Panc1 (cell line): ENCODE measurements around the gene COL1A1. TPM values are rescaled to one million over a fixed set of nuclear protein-coding genes. Genes with fewer than 3 reads are reported as not detected.

ENCODE experiments used
- ATAC-seq: fragments of 200-7000 bp; cut with Tn5 transposase; 2 replicates; pipeline ENCODE4 v1.9.1; 2020; ENCODE audit warnings: mild to moderate bottlenecking, moderate library complexity
- BruUV-seq: library from RNA; stranded (reverse); fragments of 400-500 nt; replicated peaks from 2 replicates; lab custom pipeline; 2021; lab: Mats Ljungman, UMichigan
- CTCF ChIA-PET: fragments of 300-600 bp; sonication (Branson Sonifier 250); formaldehyde crosslinking; loops from one replicate; lab custom pipeline; 2022; ENCODE audit warnings: antibody characterized with exemption; lab: Charles Lee
- POLR2A ChIA-PET: fragments of 300-600 bp; sonication (Branson Sonifier 250); formaldehyde crosslinking; loops from one replicate; lab custom pipeline; 2022; ENCODE audit warnings: antibody characterized with exemption; lab: Charles Lee
- DNase-seq: peaks from one replicate; pipeline ENCODE4 v3.0.0-alpha.2; 2010; ENCODE audit warnings: low read depth, low spot score
- H3K27ac ChIP-seq: 2 replicates; pipeline ENCODE4 v1.5.1; 2011; ENCODE audit warnings: mild to moderate bottlenecking, low read length, inconsistent platforms
- H3K27me3 ChIP-seq: fragments of 200-500 bp; sonication (Bioruptor generic); 2 replicates; pipeline ENCODE4 v1.6.0; 2014; ENCODE audit warnings: low read length, inconsistent platforms; ENCODE audit not compliant: control insufficient read depth, insufficient read depth
- H3K36me3 ChIP-seq: fragments of 200-500 bp; sonication (Bioruptor generic); 2 replicates; pipeline ENCODE4 v1.5.1; 2014; ENCODE audit warnings: inconsistent platforms, mild to moderate bottlenecking, low read length, moderate library complexity; ENCODE audit not compliant: control insufficient read depth, insufficient read depth
- H3K4me1 ChIP-seq: 2 replicates; pipeline ENCODE4 v1.5.1; 2011; ENCODE audit warnings: inconsistent platforms, mild to moderate bottlenecking, low read length, moderate library complexity; ENCODE audit not compliant: control insufficient read depth, insufficient read depth
- H3K4me3 ChIP-seq, 2 experiments: 2 replicates each; pipeline ENCODE4 v1.5.1; 2011 to 2012; ENCODE audit warnings: low read depth in 2 of 2, low read length in 2 of 2, mild to moderate bottlenecking in 2 of 2, inconsistent platforms in 1 of 2, moderate library complexity in 1 of 2
- H3K9me3 ChIP-seq: fragments of 200-500 bp; sonication (Bioruptor generic); 2 replicates; pipeline ENCODE4 v1.5.1; 2014; ENCODE audit warnings: low read depth, mild to moderate bottlenecking, inconsistent platforms, low read length, moderate library complexity; ENCODE audit not compliant: control insufficient read depth, insufficient read depth
- CTCF ChIP-seq: fragments of 450-650 bp; IDR thresholded peaks from 2 replicates; pipeline ENCODE4 v1.5.1; 2017; ENCODE audit warnings: mild to moderate bottlenecking
- POLR2AphosphoS5 ChIP-seq: IDR thresholded peaks from 2 replicates; pipeline ENCODE4 v1.6.1; 2012; ENCODE audit warnings: mild to moderate bottlenecking, low read depth, low read length, moderate library complexity
- REST ChIP-seq, 2 experiments: IDR thresholded peaks; 2 replicates each; pipeline ENCODE4 v1.6.1; 2011 to 2012; ENCODE audit warnings: low read depth in 2 of 2, control low read depth in 1 of 2, low read length in 1 of 2, mild to moderate bottlenecking in 1 of 2, moderate library complexity in 1 of 2; ENCODE audit not compliant: insufficient read depth in 1 of 2
- SIN3A ChIP-seq: IDR thresholded peaks from 2 replicates; pipeline ENCODE4 v1.6.1; 2012; ENCODE audit warnings: low read depth, mild to moderate bottlenecking, low read length, moderate library complexity, borderline replicate concordance; ENCODE audit not compliant: insufficient read depth
- TCF7L2 ChIP-seq: IDR thresholded peaks from 2 replicates; pipeline ENCODE4 v1.6.1; 2011; ENCODE audit warnings: mild to moderate bottlenecking, low read depth, low read length, inconsistent platforms
- in situ Hi-C: cut with HindIII; loops from 2 replicates; pipeline ENCODE4 v1.10.0; 2016; ENCODE audit warnings: low sequenced_read_pairs, low pct_unique_long_range_greater_than_20kb
- intact Hi-C: fragments of 100-400 bp; cut with micrococcal nuclease; formaldehyde crosslinking; loops from one replicate; pipeline ENCODE4 v1.10.0; 2022; ENCODE audit not compliant: unreplicated experiment
- total RNA-seq: library from RNA; stranded (reverse); gene quantifications from one replicate; pipeline ENCODE4 v1.2.1, GENCODE V29; 2021; ENCODE audit not compliant: unreplicated experiment

COL1A1 gene
- total RNA-seq, 1 experiment from 2014 or later = 52.7 TPM

DNA sequence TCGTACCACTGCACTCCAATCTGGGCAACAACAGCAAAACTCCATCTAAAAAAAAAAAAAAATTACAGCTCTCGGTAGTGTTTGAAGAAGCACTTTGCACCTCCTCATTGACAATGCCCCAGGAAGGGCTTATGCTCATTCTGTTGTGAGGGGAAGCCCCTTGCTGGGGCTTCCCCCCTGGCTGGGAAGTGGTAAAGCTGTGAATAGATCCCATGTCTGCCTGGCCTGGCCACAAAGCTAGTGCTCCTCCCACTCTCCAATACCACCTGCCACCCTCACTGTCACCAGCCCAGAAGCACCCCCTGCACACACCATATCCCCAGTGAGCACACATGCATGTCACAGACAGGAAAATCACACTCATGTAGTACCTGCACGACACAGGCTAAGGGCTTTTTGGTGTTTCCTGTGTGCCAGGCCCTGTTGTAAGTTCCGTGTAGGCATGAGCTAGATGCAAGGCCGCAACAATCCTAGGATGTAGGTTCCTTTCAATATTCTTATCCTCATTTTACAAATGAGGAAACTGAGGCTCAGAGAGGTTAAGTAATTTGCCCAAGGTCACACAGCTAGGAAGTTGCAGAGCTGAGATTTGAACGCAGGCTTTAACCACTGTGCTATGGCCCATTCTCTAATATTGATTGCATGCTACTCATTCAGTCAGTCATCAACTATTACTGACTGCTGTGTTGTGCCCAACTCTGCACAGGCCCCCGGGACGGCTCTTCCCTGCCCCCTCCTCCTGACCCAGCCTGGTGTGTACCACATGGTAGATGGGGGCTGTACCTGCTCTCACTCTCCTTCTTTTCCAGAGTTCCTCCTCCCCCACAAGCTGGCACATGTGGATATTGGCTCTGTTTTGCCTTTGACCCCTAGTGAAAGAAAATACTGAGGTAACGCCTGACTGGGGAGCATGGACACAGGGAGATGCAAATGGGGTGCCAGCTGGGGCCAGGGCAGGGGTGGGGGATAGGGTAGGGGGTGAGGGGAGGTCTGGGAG lies 11.9 kb upstream of the COL1A1 start:
- in situ Hi-C loops = no loop called here
- Histone ChIP-seq H3K4me3 (no peak overlapping the region), H3K4me1 (peaks cover 20% of the 10 kb centered on the region), H3K36me3 (no peaks in the 10 kb centered on the region), H3K27ac (no peak overlapping the region), H3K27me3 (no peaks in the 10 kb centered on the region), H3K9me3 (no peaks in the 10 kb centered on the region)
- ChIA-PET POLR2A (no interaction called here), CTCF (interaction anchor here (0.7 to 1.6 kb wide), 6 partner anchors 9 to 76 kb away, joined by 3 to 21 read pairs (median 6); no protein-coding TSS in a partner anchor)
- BruUV-seq = no TSS peak
- intact Hi-C loops = no loop called here
- no peak for TF ChIP-seq REST (IDR thresholded peaks at IDR 0.05; ENCODE audit: insufficient read depth in 1 of 2, low read depth in 2 of 2, low read length in 1 of 2)
- no peak for TF ChIP-seq TCF7L2
- TF ChIP-seq POLR2AphosphoS5 = no peak
- TF ChIP-seq CTCF = no peak; the same call in 1 of the 2 replicates
- TF ChIP-seq SIN3A = no peak
- ATAC-seq = peak; percentile 49; the same call in 1 of the 2 replicates
- DNase-seq = no peak

DNA sequence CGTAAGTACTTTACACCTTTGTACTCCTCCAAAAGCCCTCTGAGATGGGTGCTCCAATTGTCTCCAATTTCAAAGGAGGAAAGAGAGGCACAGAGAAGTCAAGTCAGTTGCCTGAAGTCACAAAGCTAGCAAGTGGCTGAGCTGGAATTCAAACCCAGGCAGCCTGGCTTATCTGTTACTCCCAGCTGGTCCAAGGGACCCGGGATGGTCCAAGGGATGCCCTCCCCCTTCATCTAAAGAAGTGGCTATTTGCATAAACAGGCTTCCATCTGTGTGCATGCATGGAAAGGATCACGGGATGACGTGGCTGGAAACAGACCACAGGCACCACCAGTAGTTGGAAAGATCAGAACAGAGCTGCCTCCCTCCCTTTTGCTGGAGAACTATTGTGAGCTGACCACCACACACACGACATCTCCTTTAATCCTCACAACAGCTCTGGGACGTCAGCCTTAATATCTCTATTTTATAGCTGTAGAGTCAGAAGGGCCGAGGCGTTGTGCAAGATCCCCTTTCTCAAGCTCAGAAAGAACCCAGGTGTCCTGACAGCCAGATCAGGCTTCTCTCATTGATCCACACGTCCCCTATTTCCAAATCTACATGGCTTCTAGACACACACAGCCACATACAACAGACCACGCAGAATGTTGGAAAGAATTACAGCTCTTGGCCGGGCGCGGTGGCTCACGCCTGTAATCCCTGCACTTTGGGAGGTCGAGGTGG lies 10.9 kb upstream of the COL1A1 start:
- intact Hi-C loops = no loop called here
- in situ Hi-C loops = no loop called here
- ATAC-seq (no peak), DNase-seq (no peak)
- H3K27ac ChIP-seq = no peak overlapping the region
- CTCF ChIA-PET = interaction anchor here (1.6 kb wide), 1 partner anchor 12 kb away, joined by 21 read pairs; no protein-coding TSS in a partner anchor
- H3K27me3 ChIP-seq = no peaks in the 10 kb centered on the region
- BruUV-seq = no TSS peak
- H3K4me3 ChIP-seq = no peak overlapping the region
- no peaks in the 10 kb centered on the region for H3K9me3 ChIP-seq
- TF ChIP-seq POLR2AphosphoS5 = no peak
- TF ChIP-seq CTCF = no peak
- TF ChIP-seq REST (IDR thresholded peaks at IDR 0.05; ENCODE audit: insufficient read depth in 1 of 2, low read depth in 2 of 2, low read length in 1 of 2) = no peak
- TF ChIP-seq SIN3A = no peak
- TF ChIP-seq TCF7L2 = no peak
- no peaks in the 10 kb centered on the region for H3K36me3 ChIP-seq
- H3K4me1 ChIP-seq = peaks cover 20% of the 10 kb centered on the region
- POLR2A ChIA-PET = interaction anchor here (0.5 kb wide), 1 partner anchor 157 kb away, joined by 6 read pairs; the partner anchor contains the start of gene ITGA3
